Retinal pigment epithelial cell (primary cell): ENCODE data around the gene NUP54.
A peak's percentile ranks its signal among the peaks of the same experiment; 100 is the strongest.

Source experiments
- DNase-seq: peaks from one replicate; pipeline ENCODE4 v3.0.0-alpha.2; 2010; ENCODE audit warnings: low read depth
- H3K4me3 ChIP-seq: 2 replicates; pipeline ENCODE4 v1.5.1; 2011; ENCODE audit warnings: mild to moderate bottlenecking, low read length, control low read depth, moderate library complexity
- TF ChIP-seq, protein P1 (sequence below): conservative IDR thresholded peaks from 2 replicates; pipeline ENCODE4 v1.5.1; 2011; ENCODE audit warnings: low read depth, low read length, control low read depth, inconsistent platforms

Gene NUP54

DNA sequence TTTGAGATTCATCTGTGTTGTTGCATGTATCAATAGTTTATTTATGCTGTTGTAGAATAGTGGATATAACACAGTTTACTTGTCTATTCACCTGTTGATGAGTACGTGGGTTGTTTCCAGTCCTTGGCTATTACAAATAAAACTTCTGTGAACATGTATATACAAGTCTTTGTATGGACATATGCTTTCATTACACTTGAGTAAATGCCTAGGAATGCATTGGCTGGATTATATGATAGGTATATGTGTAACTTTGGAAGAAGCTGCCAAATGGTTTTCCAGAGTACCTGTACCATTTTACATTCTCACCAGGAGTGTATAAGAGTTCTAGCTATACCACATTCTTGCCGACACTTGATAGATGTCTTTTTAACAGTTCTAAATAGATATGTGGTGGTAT, 57.1 kb downstream of the NUP54 start:
- TF ChIP-seq, protein P1, sequence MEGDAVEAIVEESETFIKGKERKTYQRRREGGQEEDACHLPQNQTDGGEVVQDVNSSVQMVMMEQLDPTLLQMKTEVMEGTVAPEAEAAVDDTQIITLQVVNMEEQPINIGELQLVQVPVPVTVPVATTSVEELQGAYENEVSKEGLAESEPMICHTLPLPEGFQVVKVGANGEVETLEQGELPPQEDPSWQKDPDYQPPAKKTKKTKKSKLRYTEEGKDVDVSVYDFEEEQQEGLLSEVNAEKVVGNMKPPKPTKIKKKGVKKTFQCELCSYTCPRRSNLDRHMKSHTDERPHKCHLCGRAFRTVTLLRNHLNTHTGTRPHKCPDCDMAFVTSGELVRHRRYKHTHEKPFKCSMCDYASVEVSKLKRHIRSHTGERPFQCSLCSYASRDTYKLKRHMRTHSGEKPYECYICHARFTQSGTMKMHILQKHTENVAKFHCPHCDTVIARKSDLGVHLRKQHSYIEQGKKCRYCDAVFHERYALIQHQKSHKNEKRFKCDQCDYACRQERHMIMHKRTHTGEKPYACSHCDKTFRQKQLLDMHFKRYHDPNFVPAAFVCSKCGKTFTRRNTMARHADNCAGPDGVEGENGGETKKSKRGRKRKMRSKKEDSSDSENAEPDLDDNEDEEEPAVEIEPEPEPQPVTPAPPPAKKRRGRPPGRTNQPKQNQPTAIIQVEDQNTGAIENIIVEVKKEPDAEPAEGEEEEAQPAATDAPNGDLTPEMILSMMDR = no peak
- no peak for DNase-seq
- no peak overlapping the region for H3K4me3 ChIP-seq

DNA sequence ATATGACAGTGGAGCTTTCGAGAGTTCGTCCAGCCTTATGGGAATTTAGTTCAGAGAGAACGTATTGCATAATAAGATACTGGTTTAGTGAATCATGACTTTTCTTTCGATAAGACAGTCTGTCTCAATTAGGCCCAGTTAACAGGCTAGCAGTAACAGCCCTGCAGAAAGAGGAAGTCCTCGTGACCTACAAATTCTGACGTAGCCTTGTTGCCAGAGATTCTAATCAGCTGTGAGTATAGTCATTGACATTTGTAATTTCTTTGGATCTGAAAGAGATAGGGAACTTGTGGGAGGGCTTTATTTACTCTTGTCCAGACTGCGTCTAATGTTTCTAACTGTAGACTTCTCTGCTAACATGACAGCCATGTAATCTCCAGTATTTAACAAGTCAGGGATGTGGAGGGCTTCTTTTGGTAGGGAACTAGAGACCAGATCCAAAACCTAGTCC, 57.9 kb downstream of the NUP54 start:
- TF ChIP-seq, protein P1 = no peak
- no peak overlapping the region for H3K4me3 ChIP-seq
- DNase-seq = peak; percentile 79

DNA sequence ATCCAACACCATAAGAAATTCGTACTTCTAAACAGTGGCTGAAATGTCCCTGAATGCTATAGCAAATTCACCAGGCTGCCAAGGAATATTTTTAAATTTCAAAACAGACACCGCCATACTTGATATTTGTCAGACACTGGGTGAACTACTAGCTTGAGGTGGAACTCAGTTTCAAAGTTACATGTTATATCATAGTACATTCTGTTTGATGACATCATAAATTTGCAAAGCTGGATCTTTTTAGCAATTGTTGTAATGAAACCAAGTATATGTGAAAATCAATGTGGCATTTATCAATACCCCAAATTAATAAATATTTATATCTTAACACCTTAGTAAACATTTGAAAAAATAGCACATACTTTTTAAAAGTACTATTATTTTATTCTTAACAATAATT, 59.5 kb downstream of the NUP54 start:
- TF ChIP-seq, protein P1 = no peak
- no peak overlapping the region for H3K4me3 ChIP-seq
- DNase-seq = no peak

DNA sequence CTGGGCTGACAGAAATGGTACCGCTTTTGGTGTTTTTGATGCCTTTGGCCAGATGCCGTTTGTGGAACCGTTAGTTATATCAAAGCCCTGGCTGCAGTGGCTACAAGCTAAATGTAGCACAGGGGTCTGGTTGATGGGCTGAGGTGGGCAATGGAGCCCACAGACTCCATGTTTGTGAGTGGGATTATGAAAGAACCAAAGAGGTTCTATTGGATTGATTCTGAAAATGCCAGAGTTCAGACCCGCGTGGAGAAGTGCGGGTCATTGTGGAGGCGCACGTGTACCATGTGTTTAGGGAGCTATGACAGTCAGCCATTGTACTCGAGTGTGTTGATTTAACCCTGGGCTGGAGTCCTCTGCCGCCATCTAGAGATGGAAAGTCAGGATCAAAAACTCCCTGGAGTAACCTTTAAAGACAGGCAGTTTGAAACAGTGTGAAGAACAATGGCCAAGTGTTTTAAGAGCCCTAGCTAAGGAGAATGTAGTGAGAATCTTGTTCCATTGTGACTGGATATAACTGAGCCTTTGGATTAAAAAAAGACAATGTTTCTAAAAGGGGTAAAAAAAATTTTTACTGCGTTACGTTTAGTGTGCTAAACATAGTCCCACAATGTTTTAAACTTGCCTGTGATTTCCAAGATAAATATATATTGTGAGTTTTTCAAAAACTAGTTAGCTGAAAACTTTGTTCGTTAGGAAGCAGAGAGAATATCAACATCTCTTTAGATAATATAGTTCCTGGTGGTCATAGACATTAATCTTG, 61.0 kb downstream of the NUP54 start:
- no peak overlapping the region for H3K4me3 ChIP-seq
- DNase-seq = peak; percentile 38
- TF ChIP-seq, protein P1 = peak; percentile 78

DNA sequence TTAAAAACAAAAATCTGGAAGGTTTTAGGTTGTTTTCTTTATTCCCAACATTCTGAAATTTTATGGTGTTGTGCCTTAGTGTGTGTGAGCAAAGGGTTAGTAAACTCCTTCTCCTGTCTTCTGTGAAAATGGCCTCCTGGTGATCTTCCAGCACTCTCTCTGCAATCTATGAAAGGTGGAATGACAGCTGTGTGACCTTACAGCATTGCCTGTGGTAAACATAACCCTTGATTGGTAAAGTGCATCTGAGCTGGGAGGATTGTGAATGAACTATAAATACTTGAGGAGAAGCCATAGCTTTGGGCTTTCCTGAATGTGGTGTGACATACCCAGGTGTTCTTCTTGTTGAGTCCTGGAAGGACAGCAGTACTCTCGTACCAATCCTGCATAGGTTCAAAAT, 63.7 kb downstream of the NUP54 start:
- TF ChIP-seq, protein P1 = no peak
- no peak for DNase-seq
- H3K4me3 ChIP-seq = no peak overlapping the region

DNA sequence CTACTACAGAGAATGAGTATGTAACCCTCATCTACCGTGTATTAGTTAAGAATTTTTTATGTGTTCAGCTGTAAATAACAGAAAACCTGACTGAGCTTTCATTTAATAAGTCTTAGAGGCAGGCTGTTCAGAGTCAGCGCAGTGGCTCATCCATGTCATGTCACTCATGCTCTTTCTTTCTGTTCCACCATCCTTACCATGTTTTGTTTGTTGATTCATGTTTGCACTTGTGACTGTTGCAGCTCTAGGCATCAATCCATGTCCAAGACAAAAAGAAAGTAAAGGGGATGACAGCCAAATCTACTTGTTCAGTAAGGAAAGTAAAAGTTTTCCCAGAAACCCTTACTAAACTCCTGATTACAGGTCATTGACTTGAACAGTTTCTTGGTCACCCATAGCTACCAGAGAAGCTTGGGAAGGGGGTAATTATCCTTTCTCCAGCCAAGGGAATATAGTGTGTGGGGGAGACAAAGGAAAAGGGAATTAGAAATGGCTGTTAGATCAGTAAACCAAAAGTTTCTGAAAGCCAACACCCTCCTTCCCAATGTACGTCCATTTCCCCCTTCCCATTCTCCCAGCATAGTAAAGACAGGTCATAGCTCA, 64.7 kb downstream of the NUP54 start:
- TF ChIP-seq, protein P1 = no peak
- DNase-seq = no peak

DNA sequence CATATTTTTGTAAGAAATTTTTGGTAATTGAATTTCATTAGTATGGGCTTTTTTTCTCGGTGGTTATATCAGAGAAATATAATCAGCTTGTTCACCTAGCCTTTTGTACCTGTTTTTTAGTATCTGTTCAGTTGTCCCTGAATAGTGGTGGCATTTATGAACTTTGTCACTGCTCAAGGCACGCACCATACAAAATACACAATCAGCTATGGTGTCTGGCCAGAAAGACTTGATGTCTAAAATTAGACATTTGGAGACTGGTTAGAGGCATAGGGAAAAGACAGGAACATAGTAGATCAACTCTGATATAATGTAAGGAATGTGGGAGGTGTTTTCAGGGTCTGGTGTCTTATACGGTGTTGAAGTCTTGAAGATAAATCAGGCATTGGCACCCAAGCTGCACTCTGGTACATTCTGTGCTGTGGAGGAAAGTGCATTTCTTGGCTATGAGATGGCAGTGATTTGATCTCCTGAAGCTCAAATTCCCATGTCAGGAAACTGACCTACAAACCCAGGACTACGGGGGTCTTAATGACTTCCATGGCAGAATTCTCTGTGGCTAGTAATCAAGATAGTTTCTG, 70.1 kb downstream of the NUP54 start:
- no peak for DNase-seq
- TF ChIP-seq, protein P1 = no peak
- H3K4me3 ChIP-seq = no peak overlapping the region

More for the DNA sequence above, 64.7 kb downstream of the NUP54 start:
- no peak overlapping the region for H3K4me3 ChIP-seq
